ENCODE measurements around the gene TMEM258. TPM values are rescaled to one million over a fixed set of nuclear protein-coding genes. Genes with fewer than 3 reads are reported as not detected.

The TMEM258 gene
- total RNA-seq, 2 experiments from 2014 or later: 172 to 176 TPM

GRCh38 chr11:61774411-61774810, 18.0 kb downstream of the TMEM258 start:
- DNase-seq (no peak), ATAC-seq (no peak)
- Mint-ChIP-seq H3K4me3 (no peak overlapping the region), H3K27ac (no peak overlapping the region), H3K4me1 (peaks cover 11% of the 10 kb centered on the region), H3K36me3 (ENCODE audit: low read depth) (no peaks in the 10 kb centered on the region), H3K27me3 (peaks cover 5% of the 10 kb centered on the region), H3K9me3 (ENCODE audit: low read depth) (no peaks in the 10 kb centered on the region)
- intact Hi-C loops (cut with DNase I, micrococcal nuclease): no loop called here
- ChIA-PET POLR2A (no interaction called here), CTCF (no interaction called here)

DNA sequence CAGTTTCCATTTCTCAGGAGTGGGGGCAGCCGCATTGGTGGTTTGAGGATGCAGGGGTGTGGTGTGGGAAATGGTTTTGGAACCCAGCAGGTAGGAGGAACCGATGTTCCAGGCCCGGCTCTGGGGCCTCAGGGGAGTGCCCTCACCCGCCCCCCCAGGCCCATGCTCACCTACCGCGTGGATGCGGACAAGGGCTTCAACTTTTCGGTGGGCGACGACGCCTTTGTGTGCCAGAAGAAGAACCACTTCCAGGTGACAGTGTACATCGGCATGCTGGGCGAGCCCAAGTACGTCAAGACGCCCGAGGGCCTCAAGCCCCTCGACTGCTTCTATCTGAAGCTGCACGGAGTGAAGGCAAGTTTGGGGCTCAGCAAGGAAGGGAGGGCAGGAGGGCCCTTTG, 18.6 kb downstream of the TMEM258 start:
- DNase-seq (no peak), ATAC-seq (no peak)
- Mint-ChIP-seq H3K27ac (no peak overlapping the region), H3K36me3 (ENCODE audit: low read depth) (no peaks in the 10 kb centered on the region), H3K27me3 (peaks cover 5% of the 10 kb centered on the region), H3K4me1 (peaks cover 11% of the 10 kb centered on the region), H3K9me3 (ENCODE audit: low read depth) (no peaks in the 10 kb centered on the region), H3K4me3 (no peak overlapping the region)
- ChIA-PET POLR2A (no interaction called here), CTCF (no interaction called here)
- intact Hi-C loops (cut with DNase I, micrococcal nuclease): no loop called here

GRCh38 chr11:61773356-61773755, 19.0 kb downstream of the TMEM258 start:
- intact Hi-C loops (cut with DNase I, micrococcal nuclease): no loop called here
- peaks cover 5% of the 10 kb centered on the region for H3K27me3 Mint-ChIP-seq
- DNase-seq: no peak
- peaks cover 11% of the 10 kb centered on the region for H3K4me1 Mint-ChIP-seq
- CTCF ChIA-PET: interaction anchor here (0.9 kb wide), 1 partner anchor 22 kb away, joined by 3 read pairs; no protein-coding TSS in a partner anchor
- POLR2A ChIA-PET: no interaction called here
- H3K4me3 Mint-ChIP-seq: no peak overlapping the region
- no peak for ATAC-seq
- no peaks in the 10 kb centered on the region for H3K9me3 Mint-ChIP-seq (ENCODE audit: low read depth)
- H3K36me3 Mint-ChIP-seq (ENCODE audit: low read depth): no peaks in the 10 kb centered on the region
- no peak overlapping the region for H3K27ac Mint-ChIP-seq

- no peak overlapping the region for H3K27ac Mint-ChIP-seq
- POLR2A ChIA-PET: no interaction called here
- intact Hi-C loops (cut with DNase I, micrococcal nuclease): no loop called here
These were observed 20.4 kb downstream of the TMEM258 start for GRCh38 chr11:61771985-61772455.

GRCh38 chr11:61771195-61771894, 21.1 kb downstream of the TMEM258 start:
- Mint-ChIP-seq H3K4me3 (no peak overlapping the region), H3K27ac (no peak overlapping the region), H3K27me3 (no peaks in the 10 kb centered on the region), H3K9me3 (ENCODE audit: low read depth) (no peaks in the 10 kb centered on the region), H3K36me3 (ENCODE audit: low read depth) (no peaks in the 10 kb centered on the region), H3K4me1 (no peaks in the 10 kb centered on the region)
- ATAC-seq (no peak), DNase-seq (no peak)
- ChIA-PET POLR2A (no interaction called here), CTCF (interaction anchor here (0.6 to 0.7 kb wide), 2 partner anchors 11 to 396 kb away, joined by 3 to 4 read pairs; no protein-coding TSS in a partner anchor)
- intact Hi-C loops (cut with DNase I, micrococcal nuclease): no loop called here

More at GRCh38 chr11:61771985-61772455, 20.4 kb downstream of the TMEM258 start:
- CTCF ChIA-PET: interaction anchor here (0.6 to 1.1 kb wide), 4 partner anchors 10 to 395 kb away, joined by 3 to 4 read pairs (median 3); no protein-coding TSS in a partner anchor
- ATAC-seq (no peak), DNase-seq (no peak)
- Mint-ChIP-seq H3K4me3 (no peak overlapping the region), H3K27me3 (no peaks in the 10 kb centered on the region), H3K4me1 (peaks cover 6% of the 10 kb centered on the region), H3K36me3 (ENCODE audit: low read depth) (no peaks in the 10 kb centered on the region), H3K9me3 (ENCODE audit: low read depth) (no peaks in the 10 kb centered on the region)

- H3K27ac Mint-ChIP-seq: no peak overlapping the region
- ATAC-seq (no peak), DNase-seq (no peak)
- H3K4me3 Mint-ChIP-seq: no peak overlapping the region
- ChIA-PET POLR2A (no interaction called here), CTCF (no interaction called here)
- intact Hi-C loops (cut with DNase I, micrococcal nuclease): no loop called here
- no peaks in the 10 kb centered on the region for H3K9me3 Mint-ChIP-seq (ENCODE audit: low read depth)
- H3K36me3 Mint-ChIP-seq (ENCODE audit: low read depth): no peaks in the 10 kb centered on the region
- no peaks in the 10 kb centered on the region for H3K4me1 Mint-ChIP-seq
- no peaks in the 10 kb centered on the region for H3K27me3 Mint-ChIP-seq
These were observed 22.3 kb downstream of the TMEM258 start for GRCh38 chr11:61769946-61770683.

GRCh38 chr11:61769169-61769920, 23.1 kb downstream of the TMEM258 start:
- CTCF ChIA-PET: no interaction called here
- no peak overlapping the region for H3K27ac Mint-ChIP-seq
- DNase-seq (no peak), ATAC-seq (no peak)
- POLR2A ChIA-PET: no interaction called here
- intact Hi-C loops (cut with DNase I, micrococcal nuclease): no loop called here
- no peak overlapping the region for H3K4me3 Mint-ChIP-seq
- no peaks in the 10 kb centered on the region for H3K36me3 Mint-ChIP-seq (ENCODE audit: low read depth)
- no peaks in the 10 kb centered on the region for H3K27me3 Mint-ChIP-seq
- no peaks in the 10 kb centered on the region for H3K4me1 Mint-ChIP-seq
- H3K9me3 Mint-ChIP-seq (ENCODE audit: low read depth): no peaks in the 10 kb centered on the region

DNA sequence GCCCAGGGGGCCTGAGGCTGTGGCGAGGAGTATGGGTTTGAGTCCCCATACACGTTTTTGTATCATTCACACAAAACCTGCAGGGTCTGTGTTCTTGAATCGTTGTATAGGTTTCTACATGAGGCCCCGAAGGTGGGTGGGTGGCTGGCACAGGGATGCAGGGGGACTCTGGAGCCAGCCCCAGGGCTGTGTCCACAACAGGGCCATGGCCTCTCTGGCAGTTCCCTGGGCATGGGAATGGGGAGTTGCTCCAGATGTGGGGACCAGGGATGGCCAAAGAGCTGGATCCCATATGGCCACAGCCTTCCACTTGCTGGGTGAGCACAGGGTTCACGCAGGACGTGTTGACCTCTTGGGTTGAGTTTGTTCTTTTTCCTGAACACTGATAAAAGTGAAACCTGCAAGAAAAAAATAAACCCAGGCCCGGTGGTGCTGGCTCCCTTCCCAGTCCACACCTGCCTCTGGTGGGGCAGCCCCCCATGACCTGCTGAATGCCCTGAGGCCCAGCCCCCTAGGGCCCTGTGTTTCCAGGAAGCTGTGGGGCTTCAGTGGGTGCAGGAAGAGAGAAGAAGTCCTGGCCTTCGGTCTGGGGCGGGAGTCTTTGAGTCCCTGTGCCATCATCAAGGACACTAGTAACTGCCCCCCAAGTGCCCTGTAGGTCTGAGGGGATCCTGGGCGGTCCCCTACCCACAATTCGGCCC, 23.9 kb downstream of the TMEM258 start:
- DNase-seq (no peak), ATAC-seq (no peak)
- Mint-ChIP-seq H3K36me3 (ENCODE audit: low read depth) (no peaks in the 10 kb centered on the region), H3K27me3 (no peaks in the 10 kb centered on the region), H3K4me3 (no peak overlapping the region), H3K4me1 (no peaks in the 10 kb centered on the region), H3K9me3 (ENCODE audit: low read depth) (no peaks in the 10 kb centered on the region), H3K27ac (no peak overlapping the region)
- POLR2A ChIA-PET: no interaction called here
- CTCF ChIA-PET: interaction anchor here (0.6 kb wide), 1 partner anchor 9 kb away, joined by 3 read pairs; no protein-coding TSS in a partner anchor
- intact Hi-C loops (cut with DNase I, micrococcal nuclease): no loop called here

GRCh38 chr11:61766353-61766841, 26.0 kb downstream of the TMEM258 start:
- ChIA-PET CTCF (interaction anchor here (0.6 to 1.0 kb wide), 2 partner anchors 19 to 400 kb away, joined by 3 read pairs; no protein-coding TSS in a partner anchor), POLR2A (no interaction called here)
- Mint-ChIP-seq H3K4me1 (no peaks in the 10 kb centered on the region), H3K9me3 (ENCODE audit: low read depth) (no peaks in the 10 kb centered on the region), H3K4me3 (no peak overlapping the region), H3K27ac (no peak overlapping the region), H3K36me3 (ENCODE audit: low read depth) (no peaks in the 10 kb centered on the region), H3K27me3 (no peaks in the 10 kb centered on the region)
- no peak for ATAC-seq
- no peak for DNase-seq
- intact Hi-C loops (cut with DNase I, micrococcal nuclease): no loop called here

- no peak overlapping the region for H3K4me3 Mint-ChIP-seq
- intact Hi-C loops (cut with DNase I, micrococcal nuclease): no loop called here
- ATAC-seq (no peak), DNase-seq (no peak)
- H3K27me3 Mint-ChIP-seq: no peaks in the 10 kb centered on the region
- no peaks in the 10 kb centered on the region for H3K4me1 Mint-ChIP-seq
- CTCF ChIA-PET: interaction anchor here (0.6 kb wide), 1 partner anchor 63 kb away, joined by 4 read pairs; no protein-coding TSS in a partner anchor
- no peak overlapping the region for H3K27ac Mint-ChIP-seq
- no peaks in the 10 kb centered on the region for H3K9me3 Mint-ChIP-seq (ENCODE audit: low read depth)
- POLR2A ChIA-PET: no interaction called here
- H3K36me3 Mint-ChIP-seq (ENCODE audit: low read depth): no peaks in the 10 kb centered on the region
These were observed 26.7 kb downstream of the TMEM258 start for GRCh38 chr11:61765550-61766253.

Data from activated CD4-positive, alpha-beta T cell treated with anti-CD3 and anti-CD28 coated beads for 36 hours (primary cell).